ENCODE results near the gene LNX1. TPM values are rescaled to one million over a fixed set of nuclear protein-coding genes. Genes with fewer than 3 reads are reported as not detected.

The LNX1 gene
- total RNA-seq (1.3 and 1.9 TPM in 2 replicates), polyA plus RNA-seq (0.49 and 0.72 TPM in 2 replicates), polyA minus RNA-seq (1.00 and 2.2 TPM in 2 replicates), Bru-seq, nascent RNA (percentile 35 among the genes with signal in this experiment), BruChase-seq, experiment 1, labeled RNA remaining after a 6-hour chase (percentile 28 among the genes with signal in this experiment), BruChase-seq, experiment 2, labeled RNA remaining after a 2-hour chase (percentile 29 among the genes with signal in this experiment)
- polyA plus RNA-seq (2011; cell fraction: cytosol; rRNA removed) = 0.58 and 0.72 TPM in 2 replicates
- 0.54 and 0.94 TPM in 2 replicates for polyA plus RNA-seq (2011; cell fraction: nucleus; rRNA removed)
- polyA plus RNA-seq (2012) = 1.5 and 2.0 TPM in 2 replicates
- not detected for polyA minus RNA-seq (2011; cell fraction: cytosol; rRNA and poly(A)+ RNA removed)
- 1.1 and 2.0 TPM in 2 replicates for polyA minus RNA-seq (2011; cell fraction: nucleus; rRNA and poly(A)+ RNA removed)
- long read RNA-seq, partial matches to known transcripts = 0 of 5 reads
- long read RNA-seq, other reads (novel, unspliced or antisense) = 1 of 5 reads

GRCh38 chr4:53591372-53591892 lies at the start of gene LNX1:
TSS of gene LNX1 (minus strand) at chr4:53591486. CDS start at chr4:53574002, 17,484 bp downstream.
- TF ChIP-seq FOS (IDR thresholded peaks at IDR 0.05; ENCODE audit: borderline replicate concordance, insufficient read depth, low read length) = no peak
- no peak for TF ChIP-seq POLR2A (IDR thresholded peaks at IDR 0.05; ENCODE audit: low read depth, low read length)
- no peak for TF ChIP-seq MYC (IDR thresholded peaks at IDR 0.05; ENCODE audit: low read depth, low read length)
- TF ChIP-seq EZH2 (IDR thresholded peaks at IDR 0.05; ENCODE audit: borderline replicate concordance, low read depth, low read length, severe bottlenecking) = no peak
- no peak for TF ChIP-seq MAX (IDR thresholded peaks at IDR 0.05; ENCODE audit: insufficient read depth, insufficient read length)
- TF ChIP-seq JUN (IDR thresholded peaks at IDR 0.05; ENCODE audit: borderline replicate concordance, insufficient read depth, insufficient read length, low read depth) = no peak
- TF ChIP-seq GATA2 (IDR thresholded peaks at IDR 0.05; ENCODE audit: insufficient read depth, insufficient read length, low read depth, low read length) = no peak
- TF ChIP-seq POLR2AphosphoS5 (IDR thresholded peaks at IDR 0.05; ENCODE audit: insufficient read depth, low read depth, low read length) = no peak
- TF ChIP-seq CTCF (IDR thresholded peaks at IDR 0.05; ENCODE audit: extremely low read depth in 1 of 2, insufficient read depth in 1 of 2, low read depth in 1 of 2, low read length in 2 of 2) = no peak
- Histone ChIP-seq H3K9me3 (replicated peaks; ENCODE audit: control insufficient read depth, insufficient read depth, low read length) (no peaks in the 10 kb centered on the region), H3K9ac (replicated peaks; ENCODE audit: extremely low read depth, insufficient read depth, low read length) (no peak within 1 kb of the TSS), H3K4me2 (ENCODE audit: insufficient read depth, low read length) (peak within 1 kb of the TSS; percentile 73), H2AFZ (ENCODE audit: low read depth, low read length) (peak within 1 kb of the TSS; percentile 29), H3K36me3 (ENCODE audit: control insufficient read depth in 2 of 2, extremely low read depth in 1 of 2, insufficient read depth in 2 of 2, low read length in 2 of 2) (no peaks in the 10 kb centered on the region), H3K4me3 (replicated peaks in 1 of 3; ENCODE audit: insufficient read depth in 1 of 3, low read depth in 1 of 3, low read length in 3 of 3) (no peak within 1 kb of the TSS), H3K27ac (ENCODE audit: insufficient read depth, low read depth, low read length) (peak within 1 kb of the TSS; percentile 44), H3K79me2 (ENCODE audit: control insufficient read depth, insufficient read depth, low read length) (no peaks in the 10 kb centered on the region), H3K9me1 (replicated peaks; ENCODE audit: control insufficient read depth, extremely low read depth, insufficient read depth, low read length) (no peaks in the 10 kb centered on the region), H3K27me3 (ENCODE audit: control insufficient read depth in 2 of 2, insufficient read depth in 2 of 2, low read length in 2 of 2) (no peaks in the 10 kb centered on the region), H3K4me1 (ENCODE audit: control insufficient read depth, extremely low read depth, insufficient read depth, low read length) (peaks cover 9% of the 10 kb centered on the region), H4K20me1 (replicated peaks; ENCODE audit: control insufficient read depth, extremely low read depth, insufficient read depth, low read length) (no peaks in the 10 kb centered on the region)
- no peak for DNase-seq (ENCODE audit: low read depth, low spot score)
- dilution Hi-C loops (cut with MboI; ENCODE audit: extremely low pct_ligation_motif_present, low sequenced_read_pairs) (no loop called here), intact Hi-C loops (cut with micrococcal nuclease) (no loop called here)
- ChIA-PET POLR2A (no interaction called here), CTCF (interaction anchor here (1.5 to 1.7 kb wide), 2 partner anchors 10 to 17 kb away, joined by 5 read pairs; no protein-coding TSS in a partner anchor)
- BruUV-seq (replicated peaks) = no TSS peak
- FAIRE-seq = no peak

Measured in endothelial cell of umbilical vein (primary cell).